Occipital lobe (tissue), 2 donors: ENCODE measurements around the gene BBOF1. TPM values are rescaled to one million over a fixed set of nuclear protein-coding genes. Genes with fewer than 3 reads are reported as not detected.
"Not testable (repeated sequence)": the region's sequence is repeated elsewhere in the genome, so short reads cannot be mapped to it uniquely, and the experiment has no call there.

Experiments used
- DNase-seq: peaks from one replicate; lab custom pipeline; 2025; lab: John Stamatoyannopoulos, UW
- total RNA-seq: library from RNA; depleted of rRNA; stranded (reverse); fragments of >200 nt; gene quantifications from one replicate; pipeline ENCODE4 v1.2.3, GENCODE V29; 2014

BBOF1 gene, protein sequence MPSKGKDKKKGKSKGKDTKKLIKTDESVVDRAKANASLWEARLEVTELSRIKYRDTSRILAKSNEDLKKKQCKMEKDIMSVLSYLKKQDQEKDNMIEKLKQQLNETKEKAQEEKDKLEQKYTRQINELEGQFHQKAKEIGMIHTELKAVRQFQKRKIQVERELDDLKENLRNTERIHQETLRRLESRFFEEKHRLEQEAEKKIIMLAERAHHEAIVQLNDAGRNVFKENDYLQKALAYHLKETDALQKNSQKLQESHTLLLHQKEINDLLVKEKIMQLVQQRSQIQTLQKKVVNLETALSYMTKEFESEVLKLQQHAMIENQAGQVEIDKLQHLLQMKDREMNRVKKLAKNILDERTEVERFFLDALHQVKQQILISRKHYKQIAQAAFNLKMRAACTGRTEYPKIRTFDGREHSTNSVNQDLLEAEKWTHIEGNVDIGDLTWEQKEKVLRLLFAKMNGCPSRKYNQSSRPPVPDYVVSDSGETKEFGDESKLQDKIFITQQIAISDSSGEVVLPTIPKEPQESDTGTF
- total RNA-seq = 8.9 TPM

DNA sequence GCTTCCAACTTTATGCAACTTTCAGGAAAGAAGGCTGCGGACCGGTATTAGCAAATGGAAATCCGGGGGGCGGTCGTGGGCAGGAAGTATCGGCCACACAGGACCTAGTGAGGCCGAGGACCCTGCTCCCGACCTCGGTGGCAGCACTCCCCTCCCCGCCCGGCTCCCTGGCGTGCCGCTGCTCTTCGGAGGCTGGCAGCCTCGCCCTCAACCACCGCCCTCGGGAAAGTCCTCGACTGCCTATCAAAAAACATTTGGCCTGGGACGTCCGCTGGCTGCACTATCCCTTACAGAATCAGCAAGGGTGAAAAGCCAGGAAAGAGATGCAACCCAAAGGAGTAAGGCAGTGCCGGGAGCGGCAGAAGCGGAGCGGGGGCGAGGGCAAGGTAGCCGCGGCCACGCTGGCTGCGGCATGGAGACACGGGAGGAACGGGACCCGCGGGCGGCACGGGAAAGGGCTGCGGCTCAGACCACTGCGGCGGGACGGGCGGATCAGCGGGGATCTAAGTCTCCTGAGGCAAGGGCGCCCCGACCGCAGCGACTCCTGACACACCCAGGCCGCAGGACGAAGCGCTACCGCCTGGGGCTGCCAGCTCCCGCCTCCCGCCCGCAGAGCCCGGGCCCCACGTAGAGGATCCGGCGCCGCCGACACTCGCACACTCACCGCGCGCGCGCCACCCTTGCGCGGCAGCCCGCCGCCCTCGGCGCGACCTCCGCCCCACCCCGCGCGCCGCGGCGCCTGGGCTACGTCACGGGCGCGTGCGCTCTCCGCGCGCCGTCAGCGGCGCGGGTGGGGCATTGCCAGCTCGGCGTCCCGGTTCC lies at the start of gene BBOF1, which contains the start of gene ENTPD5:
BBOF1 (plus strand) TSS at position 764 of the 822 bp plus-strand sequence. CDS start 130 bp downstream, outside the sequence.
ENTPD5 (minus strand) TSS at position 703 of the 822 bp plus-strand sequence. CDS start 31,186 bp downstream, outside the sequence.
- DNase-seq = peak; percentile 78

DNA sequence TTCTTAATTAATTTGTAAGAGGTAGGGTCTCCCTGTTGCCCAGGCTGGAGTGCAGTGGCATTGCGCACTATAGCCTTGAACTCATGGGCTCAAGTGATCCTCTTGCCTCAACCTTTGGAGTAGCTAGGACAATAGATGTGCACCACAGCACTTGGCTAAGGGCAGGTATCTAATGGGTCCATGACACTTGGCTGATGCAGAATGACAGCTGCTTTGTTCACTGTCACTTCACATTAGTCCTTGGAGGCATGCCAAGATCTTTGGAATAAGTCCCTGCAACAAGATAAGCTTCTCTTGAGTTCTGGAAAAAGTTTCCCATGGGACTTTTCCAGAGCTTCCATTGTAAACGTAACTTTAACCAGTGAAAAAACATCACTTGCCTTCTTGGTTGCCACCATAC lies 45.7 kb upstream of the BBOF1 start:
- DNase-seq = no peak

DNA sequence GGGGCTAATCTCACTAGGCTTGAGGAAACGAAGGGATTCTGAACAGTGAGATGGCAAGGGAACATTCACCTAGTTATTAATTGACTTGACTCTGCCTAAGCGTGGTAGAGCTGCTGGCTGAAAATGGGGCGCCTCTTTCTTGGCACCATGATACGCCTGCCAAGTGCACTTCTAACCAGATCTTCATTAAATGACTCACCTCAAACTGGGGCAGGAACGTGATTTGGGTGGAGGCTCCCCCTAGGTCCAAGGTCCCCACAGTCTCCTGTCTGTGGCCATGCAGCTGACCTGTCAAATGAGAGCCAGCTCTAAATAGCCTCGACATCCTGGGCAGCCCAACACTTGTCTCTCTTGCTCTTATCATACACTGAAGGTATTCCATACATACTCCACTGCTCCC lies 43.0 kb upstream of the BBOF1 start:
- DNase-seq = no peak

DNA sequence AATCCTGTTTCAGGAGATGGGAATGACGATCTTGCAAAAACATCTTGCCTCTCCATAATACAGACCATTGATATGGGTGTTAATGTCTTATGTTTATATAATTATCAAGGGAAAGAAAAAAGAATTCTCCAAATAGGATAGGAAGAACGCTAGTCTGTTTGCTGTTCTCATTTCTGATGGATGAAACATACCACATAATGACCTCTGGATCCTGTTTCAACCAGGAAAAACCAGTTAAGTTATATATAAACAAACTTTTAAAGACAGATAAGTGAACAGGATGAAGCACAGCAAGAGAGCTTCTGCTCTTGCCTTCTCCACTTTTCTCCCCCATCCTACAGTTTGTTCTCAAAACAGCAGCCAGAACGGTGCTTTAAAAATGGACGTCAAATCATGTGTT lies 41.3 kb upstream of the BBOF1 start:
- no peak for DNase-seq

DNA sequence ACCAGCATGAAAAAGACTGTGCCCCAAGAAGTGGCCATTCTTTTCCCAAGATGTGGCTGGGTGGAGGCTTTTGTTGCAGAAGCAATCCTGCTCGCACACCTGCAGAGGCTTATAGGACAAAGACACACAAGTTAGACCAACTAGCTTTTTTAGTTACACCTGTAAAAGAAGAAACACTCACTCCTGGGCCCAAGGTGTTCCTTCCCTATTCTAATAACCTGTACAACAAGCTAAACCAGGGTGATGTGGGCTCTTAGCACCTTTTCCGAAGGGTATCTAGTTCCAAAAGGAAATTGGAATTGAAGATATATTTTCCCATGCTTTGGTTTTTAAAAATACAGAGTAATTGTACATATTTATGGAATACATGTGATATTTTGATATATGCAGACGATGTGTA lies 31.1 kb upstream of the BBOF1 start:
- DNase-seq = no peak

DNA sequence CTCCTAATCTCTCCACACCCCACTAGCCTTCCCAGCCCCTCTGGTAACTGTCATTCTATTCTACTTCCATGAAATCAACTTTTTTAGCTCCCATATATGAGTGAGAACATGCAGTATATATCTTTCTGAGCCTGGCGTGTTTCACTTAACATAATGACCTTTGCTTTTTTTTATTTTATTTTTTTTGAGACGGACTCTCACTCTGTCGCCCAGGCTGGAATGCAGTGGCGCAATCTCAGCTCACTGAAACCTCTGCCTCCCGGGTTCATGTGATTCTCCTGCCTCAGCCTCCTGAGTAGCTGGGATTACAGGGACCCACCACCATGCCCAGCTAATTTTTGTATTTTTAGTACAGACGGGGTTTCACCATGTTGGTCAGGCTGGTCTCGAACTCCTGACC lies 30.5 kb upstream of the BBOF1 start:
- DNase-seq = not testable (repeated sequence)

DNA sequence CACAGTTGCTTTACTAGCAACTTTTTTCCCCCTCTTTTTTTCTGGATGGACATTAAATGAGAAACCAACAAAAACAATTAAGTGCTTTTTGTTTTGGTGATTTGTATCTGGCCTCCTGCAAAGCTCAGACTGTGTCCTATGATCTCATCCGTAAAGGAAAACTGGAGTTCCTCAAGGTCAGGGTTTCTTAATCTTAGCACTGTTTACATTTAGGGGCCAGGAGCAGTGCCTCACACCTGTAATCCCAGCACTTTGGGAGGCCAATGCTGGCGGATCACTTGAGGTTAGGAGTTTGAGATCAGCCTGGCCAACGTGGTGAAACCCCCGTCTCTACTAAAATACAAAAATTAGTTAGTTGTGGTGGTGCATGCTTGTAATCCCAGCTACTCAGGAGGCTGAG lies 28.1 kb upstream of the BBOF1 start:
- no peak for DNase-seq

DNA sequence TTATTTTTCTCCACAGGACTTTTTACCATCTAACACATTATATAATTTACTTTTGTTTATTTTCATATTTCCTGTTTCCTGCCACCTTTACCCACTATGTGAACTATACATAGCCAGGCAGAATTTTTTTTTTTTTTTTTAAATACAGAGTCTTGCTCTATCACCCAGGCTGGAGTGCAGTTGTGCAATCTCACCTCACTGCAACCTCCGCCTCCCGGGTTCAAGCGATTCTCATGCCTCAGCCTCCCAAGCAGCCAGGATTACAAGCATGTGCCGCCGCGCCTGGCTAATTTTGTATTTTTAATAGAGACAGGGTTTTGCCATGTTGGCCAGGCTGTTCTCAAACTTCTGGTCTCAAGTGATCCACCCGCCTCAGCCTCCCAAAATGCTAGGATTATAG lies 24.2 kb upstream of the BBOF1 start:
- DNase-seq = not testable (repeated sequence)

DNA sequence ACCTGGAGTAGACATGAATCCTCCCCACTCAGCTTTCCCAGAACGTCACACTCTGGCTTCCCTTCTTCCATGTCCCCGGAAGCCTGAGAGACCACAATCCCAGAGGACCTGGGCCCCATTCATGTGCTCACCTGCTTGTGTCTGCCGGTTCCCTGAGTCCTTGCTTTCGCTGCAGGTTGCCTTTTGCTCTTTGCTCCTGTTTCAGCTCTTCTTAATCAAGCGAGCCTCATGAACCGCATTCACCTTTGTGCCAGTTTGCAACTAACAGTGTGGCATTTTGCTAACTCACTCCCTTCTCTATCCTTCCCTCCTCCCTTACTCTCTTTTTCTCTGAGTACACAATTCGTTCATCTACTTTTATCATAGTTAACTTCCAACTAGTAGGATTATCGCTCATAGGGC lies 23.2 kb upstream of the BBOF1 start:
- DNase-seq = no peak

DNA sequence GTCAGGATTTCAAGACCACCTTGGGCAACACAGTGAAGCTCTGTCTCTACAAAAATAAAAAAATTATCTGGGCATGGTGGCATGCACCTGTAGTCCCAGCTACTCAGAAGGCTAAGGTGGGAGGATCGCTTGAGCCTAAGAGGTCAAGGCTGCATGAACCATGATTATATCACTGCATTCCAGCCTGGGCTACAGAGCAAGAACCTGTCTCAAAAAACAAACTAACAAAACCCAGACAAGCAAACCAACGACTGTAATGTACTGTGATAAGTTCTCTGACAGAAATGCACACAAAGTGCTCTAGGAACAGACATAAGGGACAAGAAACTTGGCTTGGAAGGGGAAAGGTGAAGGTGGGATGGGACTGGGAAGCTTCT lies 22.4 kb upstream of the BBOF1 start:
- no peak for DNase-seq

DNA sequence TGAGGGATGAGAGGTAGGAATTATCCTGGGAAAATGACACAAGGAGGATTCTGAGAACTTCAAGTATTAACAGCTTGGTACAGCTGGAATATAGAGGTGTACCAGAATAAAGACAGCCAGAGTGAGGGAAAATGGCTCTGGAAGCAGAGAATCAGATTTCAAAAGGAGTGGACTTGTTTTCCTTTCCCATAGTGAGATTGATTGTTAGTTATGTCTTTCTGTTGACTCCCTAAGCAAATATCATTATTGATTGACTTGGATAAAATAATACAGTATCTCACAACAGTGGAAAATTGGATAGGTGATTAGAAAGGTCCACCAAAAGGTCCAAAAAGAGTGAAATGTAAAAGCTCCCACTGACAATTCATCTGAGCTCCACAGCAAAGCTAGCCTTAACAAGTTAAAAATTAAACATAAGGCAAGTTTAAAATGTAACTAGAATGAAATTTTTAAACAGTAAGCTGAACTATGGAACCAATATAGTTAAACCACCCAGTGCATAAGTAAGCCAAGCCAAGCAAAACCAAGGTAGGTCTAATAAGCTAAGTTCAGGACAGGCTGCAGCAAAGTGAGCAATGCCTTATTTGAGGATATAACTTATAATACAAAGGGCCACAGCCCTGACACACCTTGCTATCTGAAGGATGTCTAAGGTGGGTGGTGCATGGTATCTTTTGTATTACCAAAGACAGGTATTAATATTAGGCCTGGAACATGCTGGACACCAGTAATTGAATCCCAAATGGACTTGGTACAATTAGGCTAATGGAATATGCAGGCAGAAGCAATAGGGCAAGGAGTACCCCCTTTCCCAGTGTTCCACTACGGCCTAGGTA lies 21.8 kb upstream of the BBOF1 start:
- DNase-seq = no peak

DNA sequence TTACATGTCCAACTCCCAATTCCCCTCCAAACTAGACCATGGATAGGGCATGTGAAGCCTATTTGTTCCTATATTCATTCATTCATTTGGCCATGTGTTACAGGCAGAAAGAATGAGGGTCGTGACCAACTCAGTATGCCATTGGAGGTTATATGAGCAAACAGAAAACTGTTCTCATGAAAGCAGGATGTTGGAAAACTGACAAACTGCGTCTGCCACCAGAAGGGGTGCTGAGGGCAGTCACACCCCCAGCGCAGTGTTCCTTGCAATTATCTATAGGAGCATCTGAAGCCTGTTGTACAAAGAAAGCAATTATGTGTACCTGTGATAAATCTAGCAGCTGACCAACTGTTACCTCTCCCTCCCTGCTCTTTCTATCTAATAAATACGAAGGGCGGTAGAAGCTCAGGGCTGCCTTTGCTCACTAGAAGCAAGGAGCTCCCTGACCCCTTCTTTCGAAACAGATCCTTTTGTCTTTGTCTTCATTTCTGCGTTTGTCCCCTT lies 21.2 kb upstream of the BBOF1 start:
- DNase-seq = no peak

DNA sequence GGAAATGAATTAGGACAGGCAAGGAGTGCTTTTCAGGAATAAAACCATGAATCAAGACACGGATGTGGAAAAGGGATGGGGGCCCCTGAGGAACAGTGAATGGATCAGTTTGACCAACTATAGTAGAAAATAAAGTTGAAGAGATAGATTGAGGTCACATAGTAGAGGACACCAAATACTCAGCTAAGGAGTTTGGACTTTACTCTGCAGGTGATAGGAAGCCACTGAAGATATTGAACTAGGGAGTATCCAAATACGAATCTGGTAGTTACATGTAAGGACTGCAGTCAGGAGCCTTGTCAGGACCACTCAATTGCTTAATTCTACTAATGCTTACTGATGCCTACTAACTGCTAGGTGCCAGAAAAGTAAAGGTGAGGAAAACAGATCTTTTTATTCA lies 20.4 kb upstream of the BBOF1 start:
- no peak for DNase-seq

DNA sequence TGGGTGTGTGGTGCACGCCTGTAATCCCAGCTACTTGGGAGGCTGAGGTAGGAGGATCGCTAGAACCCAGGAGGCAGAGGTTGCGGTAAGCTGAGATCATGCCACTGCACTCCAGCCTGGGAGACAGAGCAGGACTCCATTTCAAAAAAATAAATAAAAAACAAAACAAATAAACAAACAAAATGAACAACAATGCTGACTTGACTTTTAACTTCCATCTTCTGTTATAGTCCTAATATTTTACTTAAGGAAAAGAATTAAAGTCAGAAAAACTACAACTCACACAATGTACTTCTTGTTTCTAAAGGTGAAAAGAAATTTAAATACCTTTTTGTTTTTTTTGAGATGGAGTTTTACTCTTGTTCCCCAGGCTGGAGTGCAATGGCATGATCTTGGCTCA lies 13.5 kb upstream of the BBOF1 start:
- not testable (repeated sequence) for DNase-seq

DNA sequence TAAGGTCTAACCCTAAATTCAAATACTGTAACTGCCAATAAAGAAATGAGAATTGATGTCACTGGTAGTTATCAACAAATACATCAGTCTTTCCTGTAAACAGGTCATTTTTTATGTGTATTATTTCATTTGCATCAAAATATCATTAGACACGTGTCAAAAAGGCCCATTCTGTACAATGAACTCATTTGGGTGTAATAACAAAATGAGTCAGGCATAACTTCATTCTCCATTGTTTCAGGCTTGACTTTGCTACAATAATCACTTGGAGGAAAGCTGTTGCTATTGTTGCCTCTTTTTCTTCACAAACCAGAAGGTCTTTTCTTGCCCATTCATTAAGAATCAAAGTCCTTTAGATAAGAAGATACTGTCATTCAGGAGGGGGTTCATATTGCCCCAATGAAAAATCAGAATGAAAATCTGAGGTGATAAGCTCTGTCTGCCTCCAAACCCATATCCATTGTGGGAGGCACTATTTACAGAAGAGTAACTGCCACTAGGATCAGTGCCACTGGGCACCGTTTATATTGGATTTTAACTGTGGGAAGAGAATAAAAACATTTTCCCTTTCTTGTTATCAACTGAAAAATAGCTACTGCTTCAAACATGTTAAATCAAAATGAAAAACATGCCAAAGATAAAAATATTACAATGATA lies 10.2 kb upstream of the BBOF1 start:
- DNase-seq = no peak

DNA sequence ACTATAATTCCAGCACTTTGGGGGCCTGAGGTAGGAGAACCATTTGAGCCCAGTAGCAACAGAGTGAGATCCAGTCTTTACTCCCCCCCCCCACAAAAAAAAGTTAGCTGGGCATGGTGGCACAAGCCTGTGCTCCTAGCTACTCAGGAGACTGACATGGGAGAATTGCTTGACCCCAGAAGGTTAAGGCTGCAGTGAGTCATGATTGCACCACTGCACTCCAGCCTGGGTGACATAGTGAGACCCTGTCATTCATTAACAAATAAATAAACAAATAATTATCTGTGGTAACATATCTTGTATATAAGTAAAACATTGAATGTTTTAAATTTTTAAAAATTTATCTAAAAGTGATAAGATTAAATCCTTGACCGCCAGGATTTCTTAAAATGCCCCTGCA lies 4.8 kb upstream of the BBOF1 start:
- DNase-seq = no peak

DNA sequence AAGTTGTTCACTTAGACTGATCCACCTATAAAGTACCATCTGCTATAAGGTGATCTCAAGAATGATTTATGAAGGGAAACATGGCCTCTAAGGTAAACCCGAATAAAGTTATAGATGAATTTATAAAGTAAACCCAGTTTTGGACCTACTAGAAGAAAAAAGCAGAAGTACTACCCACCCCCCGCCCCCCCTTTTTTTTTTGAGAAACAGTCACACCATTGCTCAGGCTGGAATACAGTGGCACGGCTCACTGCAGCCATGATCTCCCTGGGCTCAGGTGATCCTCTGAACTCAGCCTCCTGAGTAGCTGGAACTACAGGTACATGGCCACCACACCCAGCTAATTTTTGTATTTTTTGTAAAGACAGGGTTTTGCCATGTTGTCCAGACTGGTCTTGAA lies 4.0 kb upstream of the BBOF1 start:
- no peak for DNase-seq

DNA sequence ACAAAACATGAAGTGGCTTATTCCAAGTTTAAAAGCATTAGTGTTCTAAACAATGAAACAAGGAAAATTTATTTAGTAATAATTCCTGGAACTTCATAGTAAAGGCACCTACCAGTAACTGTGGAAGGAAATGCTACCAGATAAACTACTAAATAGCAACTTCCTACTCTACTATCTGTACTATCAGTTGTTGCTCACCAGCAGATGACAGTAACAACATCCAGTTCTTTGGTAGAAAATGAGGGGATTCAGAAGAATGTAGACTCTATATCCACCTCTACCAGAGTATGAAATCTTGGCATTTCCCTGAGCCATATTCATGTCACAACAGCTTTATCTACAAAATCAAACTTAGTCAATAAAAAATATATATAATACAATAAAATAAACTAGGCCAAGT lies 3.2 kb upstream of the BBOF1 start:
- DNase-seq = no peak

DNA sequence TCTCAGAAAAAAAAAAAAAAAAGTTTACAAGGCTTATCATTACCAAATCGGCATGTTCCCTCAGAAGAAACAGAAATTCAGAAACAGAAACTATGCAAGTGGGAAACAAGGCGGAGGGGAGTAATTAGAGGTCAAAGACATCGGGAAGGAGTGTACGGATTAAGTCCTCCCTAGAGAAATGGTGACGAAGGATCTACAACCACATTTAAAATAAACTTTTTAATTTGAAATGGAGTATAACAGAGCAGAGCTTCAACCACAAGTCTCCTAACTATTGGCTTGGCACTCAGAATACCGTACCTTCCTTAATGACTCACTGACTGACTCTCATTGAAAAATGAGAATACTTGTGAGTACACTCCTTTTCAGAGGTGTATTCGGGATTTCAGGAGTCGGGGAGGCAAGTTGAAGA lies 969 bp upstream of the BBOF1 start:
- DNase-seq = no peak

DNA sequence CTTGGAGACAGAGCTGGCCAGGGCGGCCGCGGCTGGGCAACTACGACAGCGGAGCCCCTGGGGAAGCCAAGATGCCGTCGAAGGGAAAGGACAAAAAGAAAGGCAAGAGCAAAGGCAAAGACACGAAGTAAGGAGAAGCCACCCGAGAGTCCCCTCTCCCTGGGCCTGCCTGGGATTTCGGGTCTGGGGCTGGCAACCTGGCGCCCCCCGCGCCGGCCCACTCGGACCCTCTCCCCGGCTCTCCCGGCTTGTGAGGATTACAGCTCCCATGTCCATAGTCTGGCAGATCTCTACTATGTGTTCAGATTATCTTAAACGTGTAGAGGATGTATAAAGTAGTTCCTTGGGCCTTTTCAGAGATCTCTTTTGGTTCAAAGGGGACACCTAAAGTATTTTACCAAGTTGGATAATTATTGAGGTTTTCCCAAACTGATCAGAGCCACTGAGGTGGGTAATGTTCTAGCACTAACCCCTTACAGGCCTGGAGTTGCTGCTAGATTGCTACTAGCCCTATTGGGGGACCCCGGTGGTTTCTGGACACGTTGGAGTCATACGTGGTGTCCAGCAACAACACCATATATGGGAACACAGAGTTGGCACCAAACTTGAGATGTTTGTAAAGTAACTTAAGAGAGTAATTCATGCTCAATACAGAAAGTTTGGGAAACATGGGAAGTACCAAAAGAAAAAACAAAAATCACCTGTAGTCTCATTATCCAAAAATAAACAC lies 424 bp downstream of the BBOF1 start:
- no peak for DNase-seq
